Cardiac muscle cell (in vitro differentiated cells and primary cell): ENCODE measurements around the gene GEN1. TPM values are rescaled to one million over a fixed set of nuclear protein-coding genes. Genes with fewer than 3 reads are reported as not detected.

Experiments
- DNase-seq, 2 donors: peaks; one replicate each; pipeline versions ENCODE4 v3.0.0 to v3.0.0-alpha.2; 2010 to 2017; ENCODE audit warnings: low read depth in 1 of 2, low spot score in 1 of 2
- H3K27ac ChIP-seq: fragments of 200-600 bp; sonication (generic); 2 replicates; pipeline ENCODE4 v1.5.1; 2016
- H3K27me3 ChIP-seq: fragments of 200-600 bp; sonication (generic); 2 replicates; pipeline ENCODE4 v1.6.0; 2016; ENCODE audit warnings: control low read depth
- H3K36me3 ChIP-seq: fragments of 200-600 bp; sonication (generic); 2 replicates; pipeline ENCODE4 v1.5.1; 2016; ENCODE audit warnings: control low read depth
- H3K4me1 ChIP-seq: fragments of 200-600 bp; sonication (generic); 2 replicates; pipeline ENCODE4 v1.8.1; 2017; ENCODE audit warnings: low read depth, mild to moderate bottlenecking, mixed run types
- H3K4me3 ChIP-seq: fragments of 200-600 bp; sonication (generic); 2 replicates; pipeline ENCODE4 v1.5.1; 2016; ENCODE audit warnings: mild to moderate bottlenecking
- H3K9me3 ChIP-seq: fragments of 200-600 bp; sonication (generic); 2 replicates; pipeline ENCODE4 v1.5.1; 2017; ENCODE audit warnings: low read depth, mild to moderate bottlenecking, control low read depth
- polyA plus RNA-seq: library from polyadenylated mRNA; unstranded; fragments of >200 nt; fragmentation: Nextera tagmentation; extraction: Ambion mirVana; gene quantifications from 2 replicates; pipeline ENCODE4 v1.2.1, GENCODE V29; 2016
- total RNA-seq: library from RNA; depleted of rRNA; stranded (reverse); fragments of >200 nt; gene quantifications from 2 replicates; pipeline ENCODE4 v1.2.3, GENCODE V29; 2016
- TF ChIP-seq, protein P1 (sequence below): IDR thresholded peaks from 2 replicates; pipeline ENCODE4 v1.5.1; 2012; ENCODE audit warnings: low read depth, mild to moderate bottlenecking, low read length

The GEN1 gene
- total and polyA plus RNA-seq, 2 experiments from 2014 or later: 4.3 to 8.8 TPM

DNA sequence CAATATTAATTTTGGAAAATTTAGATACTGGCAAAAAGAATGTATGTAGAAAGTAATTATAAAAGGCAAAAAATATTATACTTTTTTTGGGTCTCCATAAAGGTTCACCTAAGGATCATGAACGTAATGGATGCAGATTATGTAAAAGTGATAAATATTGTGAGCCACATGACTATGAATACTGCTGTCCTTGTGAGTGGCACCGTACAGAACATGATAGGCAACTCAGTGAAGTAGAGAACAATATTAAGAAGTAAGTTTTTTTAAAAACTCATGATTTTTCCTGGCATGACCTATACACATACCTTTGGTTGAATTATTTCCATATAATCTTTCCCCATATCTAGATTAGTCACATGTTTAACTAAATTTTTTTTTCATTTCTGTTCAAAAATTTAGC, 18.6 kb downstream of the GEN1 start:
- no peak for DNase-seq
- Histone ChIP-seq H3K4me1 (no peaks in the 10 kb centered on the region), H3K4me3 (no peak overlapping the region), H3K27me3 (no peaks in the 10 kb centered on the region), H3K36me3 (peaks cover 13% of the 10 kb centered on the region), H3K9me3 (no peaks in the 10 kb centered on the region), H3K27ac (no peak overlapping the region)
- TF ChIP-seq, protein P1, sequence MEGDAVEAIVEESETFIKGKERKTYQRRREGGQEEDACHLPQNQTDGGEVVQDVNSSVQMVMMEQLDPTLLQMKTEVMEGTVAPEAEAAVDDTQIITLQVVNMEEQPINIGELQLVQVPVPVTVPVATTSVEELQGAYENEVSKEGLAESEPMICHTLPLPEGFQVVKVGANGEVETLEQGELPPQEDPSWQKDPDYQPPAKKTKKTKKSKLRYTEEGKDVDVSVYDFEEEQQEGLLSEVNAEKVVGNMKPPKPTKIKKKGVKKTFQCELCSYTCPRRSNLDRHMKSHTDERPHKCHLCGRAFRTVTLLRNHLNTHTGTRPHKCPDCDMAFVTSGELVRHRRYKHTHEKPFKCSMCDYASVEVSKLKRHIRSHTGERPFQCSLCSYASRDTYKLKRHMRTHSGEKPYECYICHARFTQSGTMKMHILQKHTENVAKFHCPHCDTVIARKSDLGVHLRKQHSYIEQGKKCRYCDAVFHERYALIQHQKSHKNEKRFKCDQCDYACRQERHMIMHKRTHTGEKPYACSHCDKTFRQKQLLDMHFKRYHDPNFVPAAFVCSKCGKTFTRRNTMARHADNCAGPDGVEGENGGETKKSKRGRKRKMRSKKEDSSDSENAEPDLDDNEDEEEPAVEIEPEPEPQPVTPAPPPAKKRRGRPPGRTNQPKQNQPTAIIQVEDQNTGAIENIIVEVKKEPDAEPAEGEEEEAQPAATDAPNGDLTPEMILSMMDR: no peak

DNA sequence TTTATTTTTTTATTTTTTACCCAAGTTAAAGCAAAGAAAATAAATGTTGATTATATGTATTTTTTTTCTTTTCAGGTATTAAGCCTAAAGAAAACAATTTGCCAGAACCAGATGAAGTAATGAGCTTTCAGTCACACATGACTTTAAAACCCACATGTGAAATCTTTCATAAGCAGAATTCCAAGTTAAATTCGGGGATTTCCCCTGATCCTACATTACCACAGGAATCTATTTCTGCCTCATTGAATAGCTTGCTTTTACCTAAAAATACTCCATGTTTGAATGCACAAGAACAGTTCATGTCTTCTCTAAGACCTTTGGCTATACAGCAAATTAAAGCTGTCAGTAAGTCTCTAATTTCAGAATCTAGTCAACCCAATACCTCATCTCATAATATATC, 26.6 kb downstream of the GEN1 start:
- Histone ChIP-seq H3K4me3 (no peak overlapping the region), H3K4me1 (no peaks in the 10 kb centered on the region), H3K27me3 (no peaks in the 10 kb centered on the region), H3K36me3 (peaks cover 18% of the 10 kb centered on the region), H3K9me3 (no peaks in the 10 kb centered on the region), H3K27ac (no peak overlapping the region)
- DNase-seq: no peak
- TF ChIP-seq, protein P1: no peak

DNA sequence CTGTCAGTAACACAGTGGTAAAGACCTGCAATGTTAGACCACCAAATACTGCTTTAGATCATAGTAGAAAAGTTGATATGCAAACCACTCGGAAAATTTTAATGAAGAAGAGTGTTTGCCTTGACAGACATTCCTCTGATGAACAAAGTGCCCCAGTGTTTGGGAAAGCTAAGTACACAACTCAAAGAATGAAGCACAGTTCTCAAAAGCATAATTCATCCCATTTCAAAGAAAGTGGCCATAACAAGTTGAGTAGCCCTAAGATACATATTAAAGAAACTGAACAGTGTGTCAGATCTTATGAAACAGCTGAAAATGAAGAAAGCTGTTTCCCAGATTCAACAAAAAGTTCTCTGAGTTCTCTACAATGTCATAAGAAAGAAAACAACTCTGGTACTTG, 27.5 kb downstream of the GEN1 start:
- Histone ChIP-seq H3K4me3 (no peak overlapping the region), H3K36me3 (peaks cover 18% of the 10 kb centered on the region)
- TF ChIP-seq, protein P1: no peak

GRCh38 chr2:17786727-17787126, 32.8 kb downstream of the GEN1 start:
- TF ChIP-seq, protein P1: no peak
- Histone ChIP-seq H3K9me3 (no peaks in the 10 kb centered on the region), H3K27ac (no peak overlapping the region), H3K27me3 (no peaks in the 10 kb centered on the region), H3K4me3 (no peak overlapping the region), H3K4me1 (no peaks in the 10 kb centered on the region), H3K36me3 (no peaks in the 10 kb centered on the region)
- DNase-seq: no peak

More for the DNA sequence above, 27.5 kb downstream of the GEN1 start:
- Histone ChIP-seq H3K9me3 (no peaks in the 10 kb centered on the region), H3K4me1 (no peaks in the 10 kb centered on the region), H3K27me3 (no peaks in the 10 kb centered on the region), H3K27ac (no peak overlapping the region)
- DNase-seq: no peak

GRCh38 chr2:17788773-17789172, 34.8 kb downstream of the GEN1 start:
- Histone ChIP-seq H3K9me3 (no peaks in the 10 kb centered on the region), H3K4me1 (no peaks in the 10 kb centered on the region), H3K4me3 (no peak overlapping the region), H3K27ac (no peak overlapping the region), H3K36me3 (no peaks in the 10 kb centered on the region), H3K27me3 (no peaks in the 10 kb centered on the region)
- DNase-seq: no peak
- TF ChIP-seq, protein P1: no peak

- no peak for DNase-seq
- no peaks in the 10 kb centered on the region for H3K27me3 ChIP-seq
- H3K36me3 ChIP-seq: no peaks in the 10 kb centered on the region
- H3K4me1 ChIP-seq: no peaks in the 10 kb centered on the region
- H3K4me3 ChIP-seq: no peak overlapping the region
- no peaks in the 10 kb centered on the region for H3K9me3 ChIP-seq
- H3K27ac ChIP-seq: no peak overlapping the region
- TF ChIP-seq, protein P1: no peak
Observed at GRCh38 chr2:17790536-17790935, 36.6 kb downstream of the GEN1 start.
